ENCODE data around the gene PLK5.

The PLK5 gene

GRCh38 chr19:1511318-1512317 is 12.3 kb upstream of the PLK5 start:
- no peak overlapping the region for H3K4me3 ChIP-seq (ENCODE audit: low read depth, low read length)
- ChIA-PET CTCF (interaction anchor here (1.3 to 1.4 kb wide), 2 partner anchors 8 to 9 kb away, joined by 3 to 5 read pairs; no protein-coding TSS in a partner anchor), POLR2A (no interaction called here)
- TF ChIP-seq CTCF (IDR thresholded peaks at IDR 0.05; ENCODE audit: insufficient read depth, low read length, missing control alignments) = no peak
- DNase-seq (ENCODE audit: low read depth, low spot score) = no peak

- H3K4me3 ChIP-seq (ENCODE audit: low read depth, low read length) = peak within 1 kb of the TSS; percentile 60
- TF ChIP-seq CTCF (IDR thresholded peaks at IDR 0.05; ENCODE audit: insufficient read depth, low read length, missing control alignments) = no peak
- CTCF ChIA-PET = interaction anchor here (1.3 to 1.6 kb wide), 2 partner anchors 9 to 52 kb away, joined by 3 read pairs; no protein-coding TSS in a partner anchor
- DNase-seq (ENCODE audit: low read depth, low spot score) = no peak
- POLR2A ChIA-PET = no interaction called here
These were observed 11.0 kb upstream of the PLK5 start, which contains the start of gene ADAMTSL5 for GRCh38 chr19:1512671-1513498. TSS of gene ADAMTSL5 (minus strand) at chr19:1513019. CDS start at chr19:1510943, 2,076 bp downstream.

- CTCF ChIA-PET = interaction anchor here (1.0 to 1.6 kb wide), 2 partner anchors 14 to 53 kb away, joined by 3 to 4 read pairs; no protein-coding TSS in a partner anchor
- POLR2A ChIA-PET = no interaction called here
- TF ChIP-seq CTCF (IDR thresholded peaks at IDR 0.05; ENCODE audit: insufficient read depth, low read length, missing control alignments) = peak; percentile 80
- H3K4me3 ChIP-seq (ENCODE audit: low read depth, low read length) = peak overlapping the region; percentile 60
- no peak for DNase-seq (ENCODE audit: low read depth, low spot score)
These were observed 10.2 kb upstream of the PLK5 start for GRCh38 chr19:1513499-1514294.

GRCh38 chr19:1514295-1514661 is 9.6 kb upstream of the PLK5 start:
- POLR2A ChIA-PET = no interaction called here
- TF ChIP-seq CTCF (IDR thresholded peaks at IDR 0.05; ENCODE audit: insufficient read depth, low read length, missing control alignments) = no peak
- CTCF ChIA-PET = interaction anchor here (1.0 to 1.6 kb wide), 2 partner anchors 13 to 54 kb away, joined by 3 to 4 read pairs; no protein-coding TSS in a partner anchor
- H3K4me3 ChIP-seq (ENCODE audit: low read depth, low read length) = no peak overlapping the region
- DNase-seq (ENCODE audit: low read depth, low spot score) = no peak

GRCh38 chr19:1514986-1515721 is 8.7 kb upstream of the PLK5 start:
- ChIA-PET CTCF (interaction anchor here (1.0 to 1.6 kb wide), 2 partner anchors 12 to 55 kb away, joined by 3 to 4 read pairs; no protein-coding TSS in a partner anchor), POLR2A (interaction anchor here (0.5 kb wide), 1 partner anchor 12 kb away, joined by 3 read pairs; no protein-coding TSS in a partner anchor)
- DNase-seq (ENCODE audit: low read depth, low spot score) = no peak
- no peak overlapping the region for H3K4me3 ChIP-seq (ENCODE audit: low read depth, low read length)
- no peak for TF ChIP-seq CTCF (IDR thresholded peaks at IDR 0.05; ENCODE audit: insufficient read depth, low read length, missing control alignments)
